G401.6 (cell line): ENCODE data around the gene RGL3.
"Not testable (repeated sequence)": the region's sequence is repeated elsewhere in the genome, so short reads cannot be mapped to it uniquely, and the experiment has no call there.

Experiments
- FAIRE-seq: peaks from 2 replicates; lab custom pipeline; 2012; peaks lifted over from hg19 to GRCh38; lab: Jason Lieb, UNC

The RGL3 gene

GRCh38 chr19:11382898-11383705 is 36.0 kb downstream of the RGL3 start:
- no peak for FAIRE-seq

- FAIRE-seq, result peak; percentile 92
Measured at GRCh38 chr19:11380653-11381537, 38.2 kb downstream of the RGL3 start.

GRCh38 chr19:11379857-11380350 is 39.2 kb downstream of the RGL3 start:
- FAIRE-seq, result no peak

DNA sequence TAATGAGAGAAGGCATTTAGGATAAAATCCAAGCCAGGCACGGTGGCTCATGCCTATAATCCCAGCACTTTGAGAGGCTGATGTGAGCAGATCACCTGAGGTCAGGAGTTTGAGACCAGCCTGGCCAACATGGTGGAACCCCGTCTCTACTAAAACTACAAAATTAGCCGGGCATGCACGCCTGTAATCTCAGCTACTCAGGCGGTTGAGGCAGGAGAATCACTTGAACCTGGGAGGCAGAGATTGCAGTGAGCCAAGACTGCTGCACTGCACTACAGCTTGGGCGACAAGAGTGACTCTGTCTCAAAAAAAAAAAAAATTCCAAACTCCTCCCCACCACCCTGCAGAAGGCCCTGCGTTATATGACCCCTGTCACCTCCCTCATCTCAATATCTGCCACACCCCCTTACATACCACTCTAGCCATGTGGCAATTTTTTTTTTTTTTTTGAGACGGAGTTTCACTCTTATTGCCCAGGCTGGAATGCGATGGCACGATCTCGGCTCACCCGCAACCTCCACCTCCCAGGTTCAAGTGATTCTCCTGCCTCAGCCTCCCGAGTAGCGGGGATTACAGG is 39.8 kb downstream of the RGL3 start:
- FAIRE-seq, result not testable (repeated sequence)

DNA sequence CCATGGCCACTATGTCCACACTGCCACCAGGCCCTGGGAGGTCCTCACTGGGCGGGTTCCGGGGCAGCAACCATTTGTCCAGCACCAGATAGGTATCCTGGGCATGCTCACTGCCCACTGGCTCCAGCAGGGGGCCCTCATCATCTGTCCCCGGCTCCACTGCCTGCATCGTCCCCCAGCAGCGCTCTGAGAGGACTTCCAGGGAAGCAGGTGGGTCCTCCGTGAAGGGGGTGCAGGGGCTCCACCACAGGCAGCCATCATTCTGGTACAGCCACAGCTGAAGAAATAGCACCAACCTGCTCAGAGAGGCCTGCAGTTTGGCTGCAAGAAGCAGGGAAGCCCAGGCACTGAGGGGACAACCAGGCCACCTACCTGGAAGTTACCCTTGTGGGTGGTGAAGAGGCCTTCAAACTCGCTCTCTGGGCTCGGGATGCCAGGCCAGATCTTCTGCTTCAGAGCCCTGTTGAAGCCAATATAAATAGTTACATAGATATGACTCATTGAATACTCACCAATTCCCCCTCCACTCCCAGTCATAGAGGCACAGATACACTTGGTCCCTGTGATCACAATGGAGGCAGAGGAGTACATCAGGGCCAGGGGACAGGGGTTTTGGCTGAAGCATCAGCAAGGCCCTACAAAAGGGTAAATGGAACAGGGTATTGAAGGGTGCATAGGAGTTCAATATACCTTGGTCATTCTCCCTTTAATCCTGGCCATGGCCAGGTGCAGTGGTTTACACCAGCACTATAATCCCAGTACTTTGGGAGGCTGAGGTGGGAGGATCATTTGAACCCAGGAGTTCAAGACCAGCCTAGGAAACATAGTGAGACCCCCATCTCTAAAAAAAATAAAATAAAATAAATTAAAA is 40.6 kb downstream of the RGL3 start:
- no peak for FAIRE-seq

DNA sequence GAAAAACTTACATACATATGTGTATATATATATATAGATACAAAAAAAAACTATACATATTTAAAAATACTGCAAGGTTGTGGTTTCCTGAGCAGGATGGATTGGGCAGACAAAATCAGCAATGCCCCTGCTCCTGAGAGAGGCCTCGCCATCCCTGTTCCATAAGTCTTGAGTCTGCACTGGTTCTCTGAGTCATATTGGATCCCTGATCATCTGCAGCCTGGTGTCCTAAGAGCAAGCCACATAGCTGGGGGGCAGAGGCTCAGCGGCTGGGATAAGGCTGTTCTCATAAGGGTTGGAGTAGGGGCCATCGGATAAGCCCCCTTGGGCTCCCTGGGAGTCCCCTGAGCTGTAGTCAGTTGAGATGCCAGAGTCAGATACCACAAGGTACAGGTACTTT is 41.4 kb downstream of the RGL3 start:
- no peak for FAIRE-seq

DNA sequence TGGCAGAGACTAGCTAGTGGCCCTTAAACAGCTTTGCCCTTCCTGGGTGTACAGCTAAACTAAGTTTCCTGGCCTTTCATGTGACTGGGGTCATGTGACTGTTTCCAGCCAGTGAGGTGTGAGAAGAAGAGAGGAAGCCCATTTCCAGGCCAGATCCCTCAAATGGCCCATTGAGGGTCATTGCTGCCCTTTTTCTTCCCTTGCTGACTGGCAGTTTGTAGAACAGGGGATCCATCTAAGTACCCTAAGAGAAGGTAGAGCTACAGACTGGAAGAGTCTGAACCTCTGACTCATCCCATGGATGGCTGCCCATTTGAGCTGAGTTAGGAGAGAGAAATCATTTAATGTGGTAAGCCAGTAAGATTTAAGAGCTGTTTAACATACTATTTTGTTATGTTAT is 41.9 kb downstream of the RGL3 start:
- no peak for FAIRE-seq

DNA sequence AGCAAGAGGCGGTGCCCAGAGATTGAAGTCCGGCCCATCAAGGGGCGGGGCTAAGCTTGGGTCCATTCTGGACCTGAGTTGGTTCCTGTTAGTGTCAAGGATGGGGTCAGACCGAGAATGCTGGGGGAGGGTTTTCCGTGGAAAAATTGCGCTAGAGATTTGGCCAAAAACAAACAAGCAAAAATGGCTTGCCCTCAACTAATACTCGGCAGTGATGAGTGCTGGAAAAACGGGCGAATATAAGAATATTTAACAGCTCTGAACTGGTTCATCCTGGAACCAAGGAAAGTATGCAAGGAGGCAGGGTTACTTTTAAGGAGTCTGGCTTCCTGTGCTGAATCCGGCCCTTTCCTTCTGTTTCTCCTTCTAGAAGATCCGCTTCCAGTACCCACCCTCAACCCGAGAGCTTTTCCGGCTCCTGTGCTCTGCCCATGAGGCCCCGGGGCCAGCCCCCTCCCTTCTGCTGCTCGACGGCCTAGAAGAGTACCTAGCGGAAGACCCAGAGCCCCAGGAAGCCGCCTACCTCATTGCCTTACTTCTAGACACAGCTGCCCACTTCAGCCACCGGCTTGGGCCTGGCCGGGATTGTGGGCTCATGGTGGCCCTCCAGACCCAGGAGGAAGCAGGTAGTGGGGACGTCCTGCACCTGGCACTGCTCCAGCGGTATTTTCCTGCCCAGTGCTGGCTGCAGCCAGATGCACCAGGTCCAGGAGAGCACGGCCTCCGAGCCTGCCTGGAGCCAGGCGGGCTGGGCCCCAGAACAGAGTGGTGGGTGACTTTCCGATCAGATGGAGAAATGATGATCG is 43.8 kb downstream of the RGL3 start:
- FAIRE-seq, result no peak

- peak; percentile 99 for FAIRE-seq
Measured at GRCh38 chr19:11374433-11375142, 44.5 kb downstream of the RGL3 start, which contains the start of gene SWSAP1. TSS of gene SWSAP1 (plus strand) at chr19:11374666. CDS start at chr19:11374681, 15 bp downstream.

DNA sequence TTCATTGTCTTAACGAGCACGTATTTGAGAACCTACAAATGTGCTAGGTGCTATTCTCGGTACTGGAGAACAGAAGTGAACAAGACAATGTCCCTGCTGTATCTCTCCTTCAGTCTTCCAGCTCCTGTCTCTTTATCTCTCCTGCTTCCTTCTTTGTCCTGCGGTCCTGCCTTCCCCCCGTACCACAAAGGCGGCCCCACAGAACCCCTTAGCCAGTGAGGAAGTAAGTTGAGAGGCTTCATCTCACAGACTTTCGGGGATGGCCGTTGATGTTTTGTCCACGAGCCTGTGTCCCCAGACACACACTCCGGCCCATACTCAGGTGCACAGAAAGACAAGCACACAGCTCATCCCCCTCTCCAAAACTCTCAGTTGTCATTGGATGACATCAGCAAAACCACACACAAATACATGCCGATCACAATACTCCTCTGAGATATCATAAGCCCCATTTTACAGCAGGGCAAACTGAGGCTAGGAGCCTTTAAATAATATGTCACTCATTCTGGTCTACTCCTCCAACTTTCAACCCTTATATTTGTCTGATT is 45.2 kb downstream of the RGL3 start:
- no peak for FAIRE-seq

DNA sequence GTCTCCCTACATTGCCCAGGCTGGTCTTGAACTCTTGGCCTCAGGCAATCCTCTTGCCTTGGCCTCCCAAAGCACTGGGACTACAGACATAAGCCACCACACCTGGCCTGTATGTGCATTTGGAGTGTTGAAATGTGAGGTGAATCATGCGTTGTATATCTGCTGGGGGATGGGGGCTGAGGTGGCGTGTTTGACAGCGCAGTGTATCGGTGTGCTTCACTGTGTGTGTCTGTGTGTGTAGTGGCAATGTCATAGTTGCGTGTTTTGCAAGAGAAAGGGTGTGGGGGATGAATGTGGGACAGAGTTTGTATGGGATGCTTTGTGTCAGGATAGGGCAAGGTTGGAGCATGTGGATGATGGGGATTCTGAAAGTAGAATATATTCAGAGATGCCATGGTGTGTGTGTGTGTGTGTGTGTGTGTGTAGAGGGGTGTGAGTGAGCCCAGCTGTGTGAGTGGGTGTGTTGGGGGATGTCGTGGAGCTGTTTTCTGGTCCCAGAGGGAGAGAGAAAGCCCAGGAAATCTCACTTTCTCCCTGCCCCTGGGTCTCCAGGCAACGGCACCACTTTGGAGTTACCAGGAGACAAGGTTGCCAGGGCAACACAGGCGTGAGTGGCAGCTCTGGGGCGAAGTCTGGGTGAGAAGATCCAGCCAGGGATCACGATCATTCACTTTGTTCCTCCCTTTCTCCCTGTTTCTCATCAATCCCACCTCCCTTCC is 45.8 kb downstream of the RGL3 start:
- no peak for FAIRE-seq

DNA sequence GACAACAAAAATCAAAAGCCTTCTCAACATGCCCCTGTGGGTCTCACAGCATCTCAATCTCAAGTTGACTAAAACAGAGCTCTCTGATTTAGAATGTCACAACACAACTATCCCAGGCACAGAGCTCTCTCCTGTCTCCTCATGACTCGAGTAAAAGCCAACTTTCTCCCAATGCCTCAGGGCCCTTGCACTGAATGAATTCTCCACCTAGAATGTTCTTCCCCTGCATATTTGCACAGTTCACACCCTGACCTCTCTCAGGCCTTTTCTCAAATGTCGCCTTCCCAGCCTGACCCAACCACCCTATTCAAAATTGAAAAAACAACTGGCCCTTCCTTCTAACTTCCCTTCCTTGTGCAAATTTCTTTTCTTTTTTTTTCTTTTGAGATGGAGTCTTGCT is 48.4 kb downstream of the RGL3 start:
- no peak for FAIRE-seq

GRCh38 chr19:11367528-11367927 is 51.6 kb downstream of the RGL3 start:
- no peak for FAIRE-seq

DNA sequence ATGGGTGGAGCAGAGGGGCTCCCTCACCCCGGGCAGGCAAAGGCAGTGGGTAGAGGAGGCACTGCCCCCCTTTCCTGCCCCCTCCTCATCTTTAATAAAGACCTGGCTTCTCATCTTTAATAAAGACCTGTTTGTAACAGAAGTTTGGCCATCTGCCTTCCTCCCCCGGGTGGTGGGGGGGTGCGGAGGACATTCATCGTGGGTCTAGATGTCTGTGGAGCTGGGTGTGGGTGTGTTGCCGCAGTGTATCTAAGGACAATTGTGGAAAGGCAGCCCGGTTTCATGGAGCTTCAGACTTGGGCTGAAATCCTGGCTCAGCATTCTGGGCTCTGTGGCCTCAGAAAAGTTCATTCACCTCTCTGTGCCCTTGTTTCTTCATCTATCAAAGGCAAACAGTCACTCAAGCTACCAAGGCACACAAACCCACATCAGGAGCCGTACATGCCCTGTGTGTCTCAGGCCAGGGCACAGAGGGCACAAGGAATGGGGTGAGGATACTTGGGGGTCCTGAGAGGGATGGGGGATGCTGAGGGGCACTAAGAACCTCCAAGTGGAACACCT is 53.5 kb downstream of the RGL3 start:
- no peak for FAIRE-seq

DNA sequence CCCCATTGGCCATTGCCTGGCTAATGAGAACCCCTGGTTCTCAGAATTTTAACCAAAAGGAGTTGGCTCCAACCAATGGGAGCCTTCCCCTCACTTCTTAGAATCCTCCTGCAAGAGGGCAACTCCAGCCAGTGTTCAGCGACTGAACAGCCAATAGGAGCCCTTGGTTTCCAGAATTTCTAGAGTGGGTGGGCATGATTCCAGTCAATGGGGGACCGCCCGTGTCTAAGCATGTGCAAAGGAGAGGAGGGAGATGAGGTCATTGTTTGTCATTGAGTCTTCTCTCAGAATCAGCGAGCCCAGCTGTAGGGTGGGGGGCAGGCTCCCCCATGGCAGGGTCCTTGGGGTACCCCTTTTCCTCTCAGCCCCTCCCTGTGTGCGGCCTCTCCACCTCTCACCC is 54.2 kb downstream of the RGL3 start:
- no peak for FAIRE-seq

DNA sequence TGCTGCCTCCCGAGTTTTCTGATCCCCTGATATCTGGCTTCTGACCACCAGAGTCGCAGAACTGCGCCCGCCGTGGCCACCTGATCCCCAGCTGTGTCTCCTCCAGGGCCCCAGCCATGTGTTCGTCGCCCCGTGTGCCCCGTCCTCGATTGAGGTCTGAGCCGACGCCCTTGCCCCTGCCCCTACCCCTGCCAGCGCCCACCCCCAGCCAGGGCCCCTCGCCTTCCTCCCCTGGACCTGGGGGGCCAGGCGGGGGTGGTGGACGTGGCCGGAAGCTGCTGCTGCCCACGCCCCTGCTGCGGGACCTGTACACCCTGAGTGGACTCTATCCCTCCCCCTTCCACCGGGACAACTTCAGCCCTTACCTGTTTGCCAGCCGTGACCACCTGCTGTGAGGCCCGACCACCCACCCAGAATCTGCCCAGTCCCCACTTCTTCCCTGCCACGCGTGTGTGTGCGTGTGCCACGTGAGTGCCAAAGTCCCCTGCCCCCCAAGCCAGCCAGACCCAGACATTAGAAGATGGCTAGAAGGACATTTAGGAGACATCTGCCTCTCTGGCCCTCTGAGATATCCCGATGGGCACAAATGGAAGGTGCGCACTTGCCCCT is 54.7 kb downstream of the RGL3 start:
- no peak for FAIRE-seq

DNA sequence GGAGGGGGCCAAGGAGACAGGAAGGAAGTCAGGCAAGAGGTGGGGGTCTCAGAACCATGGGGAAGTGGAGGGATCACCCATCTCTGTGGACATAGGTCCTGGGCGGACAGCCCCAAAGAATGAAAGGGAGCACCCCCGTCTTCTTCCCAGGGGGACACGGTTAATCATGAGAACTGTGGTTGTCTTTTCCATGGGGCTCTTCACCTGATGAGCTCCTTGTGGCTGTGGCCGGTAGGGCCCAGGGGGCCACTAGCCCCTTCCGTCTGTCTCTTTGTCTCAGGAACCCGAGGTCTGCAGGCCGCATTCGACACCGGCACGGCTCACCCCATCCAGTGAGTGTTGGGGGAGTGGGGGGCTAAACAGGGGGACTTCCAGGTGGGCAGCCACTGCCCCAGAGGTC is 55.2 kb downstream of the RGL3 start:
- FAIRE-seq, result no peak
